HG02884 (cell line): ENCODE results near the gene SIGLEC11.

ENCODE experiments used
- ATAC-seq: cut with Tn5 transposase; IDR thresholded peaks from one replicate; pipeline ENCODE4 v1.9.1; 2021; ENCODE audit warnings: mild to moderate bottlenecking, moderate library complexity; ENCODE audit not compliant: unreplicated experiment

The SIGLEC11 gene

GRCh38 chr19:49907745-49908446, 53.1 kb downstream of the SIGLEC11 start:
- no peak for ATAC-seq

GRCh38 chr19:49906879-49907564, 54.0 kb downstream of the SIGLEC11 start:
- no peak for ATAC-seq

- ATAC-seq: no peak
These were observed 56.8 kb downstream of the SIGLEC11 start for GRCh38 chr19:49904136-49904535.
